Activated CD4-positive, alpha-beta T cell treated with anti-CD3 and anti-CD28 coated beads for 24 hours (primary cell): ENCODE measurements around the gene ARL6IP4.

Experiments
- DNase-seq, 2 donors: peaks; one replicate each; pipeline ENCODE4 v3.0.0-alpha.2; 2020; ENCODE audit warnings: low read depth in 2 of 2

Gene ARL6IP4

DNA sequence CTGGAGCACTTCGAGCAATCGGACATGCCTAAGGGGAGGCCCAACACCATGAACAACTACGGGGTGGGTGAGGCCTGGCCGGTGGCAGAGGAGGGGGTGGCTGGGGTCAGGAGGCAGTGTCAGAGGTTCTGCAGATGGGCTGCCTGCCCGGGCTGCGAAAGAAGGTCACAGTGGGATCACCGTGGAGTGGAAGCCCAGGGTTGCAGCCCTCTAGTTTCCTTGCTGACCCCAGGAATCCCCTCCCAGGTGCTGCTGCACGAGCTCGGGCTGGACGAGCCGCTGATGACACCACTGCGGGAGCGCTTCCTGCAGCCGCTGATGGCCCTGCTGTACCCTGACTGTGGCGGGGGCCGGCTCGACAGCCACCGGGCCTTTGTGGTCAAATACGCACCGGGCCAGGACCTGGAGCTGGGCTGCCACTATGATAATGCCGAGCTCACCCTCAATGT lies 1.9 kb upstream of the ARL6IP4 start:
- DNase-seq = no peak

DNA sequence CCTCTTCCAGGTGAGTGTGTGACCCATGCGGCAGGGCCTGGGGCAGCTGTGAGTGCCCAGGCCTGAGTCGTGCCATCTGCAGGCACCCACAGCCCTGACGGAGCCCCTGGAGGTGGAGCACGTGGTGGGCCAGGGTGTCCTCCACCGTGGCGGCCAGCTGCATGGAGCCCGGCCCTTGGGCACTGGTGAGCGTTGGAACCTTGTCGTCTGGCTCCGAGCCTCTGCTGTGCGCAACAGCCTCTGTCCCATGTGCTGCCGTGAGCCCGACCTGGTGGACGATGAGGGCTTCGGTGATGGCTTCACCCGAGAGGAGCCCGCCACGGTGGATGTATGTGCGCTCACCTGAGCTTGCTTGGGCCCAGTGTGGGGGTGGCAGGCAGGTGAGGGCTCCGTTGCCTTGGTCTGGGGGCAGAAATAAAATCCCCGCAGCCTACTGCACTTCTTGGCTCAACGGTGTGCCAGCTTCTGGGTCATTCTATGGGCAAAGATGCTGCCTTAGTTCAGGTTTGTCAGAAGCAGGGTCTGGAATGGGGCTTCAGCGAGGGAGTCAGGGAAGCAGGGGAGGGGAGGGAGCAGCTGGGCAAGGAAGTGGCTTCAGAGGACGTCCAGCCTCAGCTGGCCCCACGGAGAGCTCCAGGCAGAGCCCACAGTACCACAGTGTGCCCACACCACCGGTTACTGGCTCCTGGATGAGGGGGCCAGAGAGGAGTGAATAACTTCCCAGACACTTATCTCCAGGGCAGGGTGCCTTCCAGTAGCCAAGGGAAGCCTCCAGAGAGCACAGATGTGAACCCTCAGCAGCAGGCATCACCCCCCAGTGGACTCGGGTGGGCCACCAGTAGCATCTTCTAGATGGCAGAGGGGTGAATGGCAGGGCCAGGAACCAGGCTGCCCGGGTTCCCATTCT lies 1.2 kb upstream of the ARL6IP4 start:
- no peak for DNase-seq

DNA sequence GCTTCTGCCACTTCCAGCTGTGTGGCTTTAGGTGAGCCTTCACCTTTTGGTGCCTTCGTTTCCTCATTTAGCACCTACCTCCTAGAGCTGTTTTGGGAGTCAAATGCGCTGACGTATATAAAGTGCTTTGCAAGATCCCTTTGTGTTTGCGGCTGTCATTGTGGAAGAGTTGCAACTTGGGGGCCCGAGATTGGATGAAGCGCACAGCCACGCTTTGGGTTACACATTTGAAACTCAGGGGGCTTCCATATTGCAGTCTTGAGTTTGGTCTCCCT lies 636 bp upstream of the ARL6IP4 start:
- no peak for DNase-seq

DNA sequence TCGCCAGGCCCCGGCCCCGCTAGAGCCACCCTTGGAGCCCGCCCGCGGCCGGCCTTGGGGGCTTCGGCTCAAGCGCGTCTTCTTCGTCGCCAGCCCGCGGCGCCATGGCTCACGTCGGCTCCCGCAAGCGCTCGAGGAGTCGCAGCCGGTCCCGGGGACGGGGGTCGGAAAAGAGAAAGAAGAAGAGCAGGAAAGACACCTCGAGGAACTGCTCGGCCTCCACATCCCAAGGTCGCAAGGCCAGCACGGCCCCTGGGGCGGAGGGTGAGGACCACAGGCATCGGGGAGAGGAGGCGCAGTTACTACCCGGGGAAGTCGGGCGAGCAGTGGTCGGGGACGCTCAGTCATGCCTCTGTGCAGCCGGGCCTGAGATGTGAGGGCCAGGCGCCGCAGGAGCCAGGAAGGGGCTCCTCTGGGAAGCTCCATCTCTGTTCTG lies 573 bp downstream of the ARL6IP4 start:
- no peak for DNase-seq

DNA sequence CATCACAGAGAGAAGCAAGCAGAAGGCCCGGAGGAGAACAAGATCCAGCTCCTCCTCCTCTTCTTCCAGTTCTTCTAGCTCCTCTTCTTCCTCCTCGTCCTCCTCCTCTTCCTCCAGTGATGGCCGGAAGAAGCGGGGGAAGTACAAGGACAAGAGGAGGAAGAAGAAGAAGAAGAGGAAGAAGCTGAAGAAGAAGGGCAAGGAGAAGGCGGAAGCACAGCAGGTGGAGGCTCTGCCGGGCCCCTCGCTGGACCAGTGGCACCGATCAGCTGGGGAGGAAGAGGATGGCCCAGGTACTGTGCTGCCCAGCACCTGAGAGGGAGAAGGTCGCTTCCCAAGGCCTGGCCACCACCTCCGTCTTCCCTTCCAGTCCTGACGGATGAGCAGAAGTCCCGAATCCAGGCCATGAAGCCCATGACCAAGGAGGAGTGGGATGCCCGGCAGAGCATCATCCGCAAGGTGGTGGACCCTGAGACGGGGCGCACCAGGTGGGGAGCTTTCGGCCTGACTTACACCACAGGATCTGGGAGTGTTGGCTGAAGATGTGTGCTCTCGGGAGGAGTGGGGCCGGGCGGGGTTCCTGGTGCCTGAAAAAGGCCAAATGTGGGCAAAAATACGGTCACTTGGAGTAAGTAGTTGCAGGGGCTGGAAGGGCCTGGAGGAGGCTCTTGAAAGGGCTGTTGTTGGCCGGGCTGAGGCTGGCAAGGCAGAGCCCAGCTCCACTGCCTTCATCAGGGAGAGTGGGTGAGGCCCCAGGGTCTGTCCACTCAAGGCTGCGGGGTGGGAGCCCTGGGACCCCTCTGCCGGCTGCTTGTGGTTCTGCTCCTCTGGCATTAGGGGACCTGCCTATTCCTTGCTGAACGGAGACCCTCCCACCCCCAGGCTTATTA lies 1.4 kb downstream of the ARL6IP4 start:
- no peak for DNase-seq

DNA sequence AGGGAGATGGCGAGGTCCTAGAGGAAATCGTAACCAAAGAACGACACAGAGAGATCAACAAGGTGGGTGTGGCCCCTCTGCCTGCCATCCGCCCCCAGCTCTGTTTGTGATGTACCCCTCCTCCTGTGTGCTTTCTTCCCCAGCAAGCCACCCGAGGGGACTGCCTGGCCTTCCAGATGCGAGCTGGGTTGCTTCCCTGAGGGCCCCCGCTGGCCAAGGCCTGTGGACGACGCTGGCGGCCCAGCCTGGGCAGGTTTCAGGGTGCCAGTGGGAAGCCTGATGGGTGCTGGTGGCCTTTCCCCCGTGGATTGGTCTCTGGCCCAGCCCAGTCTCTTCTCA lies 2.0 kb downstream of the ARL6IP4 start:
- no peak for DNase-seq

DNA sequence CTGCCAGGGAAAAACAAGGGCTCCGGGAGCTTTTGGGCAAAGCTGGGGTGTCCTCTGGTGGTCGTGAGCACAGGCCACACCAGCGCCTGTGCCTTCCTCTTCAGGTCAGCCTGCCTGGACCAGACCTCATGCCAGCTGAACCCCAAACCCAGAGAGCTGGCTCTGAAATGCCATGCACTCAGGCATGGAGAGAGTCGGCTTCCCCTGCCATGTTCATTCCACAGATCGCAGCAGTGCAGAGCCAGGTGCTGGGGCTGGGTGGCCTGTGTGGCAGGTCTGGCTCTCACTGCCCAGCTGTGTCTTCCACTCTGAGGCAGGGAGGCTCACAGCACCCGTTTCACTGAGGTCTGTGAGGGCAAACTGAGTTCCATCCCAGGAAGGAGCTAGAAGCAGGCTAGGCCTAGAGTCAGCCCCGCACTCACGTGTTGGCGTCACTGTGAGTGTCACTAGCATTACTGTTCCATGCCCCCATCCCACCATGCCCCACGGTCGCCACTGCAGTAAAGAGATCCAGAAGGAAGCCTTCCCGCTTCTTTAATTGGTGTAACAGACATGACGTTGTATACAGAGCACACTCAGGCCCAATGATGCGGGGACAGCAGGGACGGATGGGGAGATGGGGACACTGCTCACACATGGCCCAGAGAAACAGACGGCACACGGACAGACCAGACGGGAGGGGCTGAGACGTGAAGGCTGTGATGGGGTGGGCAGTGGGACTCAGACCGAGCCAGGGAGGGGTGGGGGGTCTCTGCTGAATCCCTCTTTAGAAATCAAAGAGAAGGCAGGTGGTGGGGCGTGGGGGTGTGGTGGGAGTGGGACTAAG lies 2.7 kb downstream of the ARL6IP4 start:
- no peak for DNase-seq

DNA sequence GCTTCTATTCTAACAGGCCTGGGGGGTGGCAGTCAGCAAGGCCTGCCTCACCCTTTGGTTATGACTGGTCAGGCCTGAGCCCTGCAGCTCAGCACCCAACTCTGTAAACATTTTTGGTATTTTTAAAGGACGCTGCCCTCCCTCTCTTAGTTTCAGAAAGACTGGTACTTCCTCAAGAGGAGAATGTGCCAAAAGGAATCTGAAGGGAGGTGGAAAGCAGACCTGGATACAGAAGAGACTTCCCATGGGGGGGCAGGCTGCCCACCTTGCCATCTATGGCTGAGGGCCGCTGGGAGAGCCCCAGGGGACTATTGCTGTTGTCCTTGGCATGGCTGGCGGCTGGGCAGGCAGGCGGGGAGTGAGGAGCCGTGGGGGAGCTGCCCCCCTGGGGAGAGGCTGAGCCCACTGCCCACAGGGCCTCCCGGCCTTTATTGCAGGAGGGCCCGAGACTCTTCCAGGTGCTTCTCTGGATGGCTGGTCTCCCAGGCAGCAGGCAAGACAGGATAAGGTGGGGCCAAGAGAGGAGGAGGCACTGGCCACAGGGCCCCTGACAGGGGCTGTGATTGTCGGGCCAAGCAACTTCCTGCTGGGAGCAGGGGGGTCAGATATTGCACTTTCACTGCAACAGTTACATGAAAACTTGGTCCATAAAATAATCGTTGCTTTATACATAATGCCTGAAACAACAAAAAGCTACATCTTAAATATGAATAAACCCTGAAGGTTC lies 3.5 kb downstream of the ARL6IP4 start:
- DNase-seq = no peak

DNA sequence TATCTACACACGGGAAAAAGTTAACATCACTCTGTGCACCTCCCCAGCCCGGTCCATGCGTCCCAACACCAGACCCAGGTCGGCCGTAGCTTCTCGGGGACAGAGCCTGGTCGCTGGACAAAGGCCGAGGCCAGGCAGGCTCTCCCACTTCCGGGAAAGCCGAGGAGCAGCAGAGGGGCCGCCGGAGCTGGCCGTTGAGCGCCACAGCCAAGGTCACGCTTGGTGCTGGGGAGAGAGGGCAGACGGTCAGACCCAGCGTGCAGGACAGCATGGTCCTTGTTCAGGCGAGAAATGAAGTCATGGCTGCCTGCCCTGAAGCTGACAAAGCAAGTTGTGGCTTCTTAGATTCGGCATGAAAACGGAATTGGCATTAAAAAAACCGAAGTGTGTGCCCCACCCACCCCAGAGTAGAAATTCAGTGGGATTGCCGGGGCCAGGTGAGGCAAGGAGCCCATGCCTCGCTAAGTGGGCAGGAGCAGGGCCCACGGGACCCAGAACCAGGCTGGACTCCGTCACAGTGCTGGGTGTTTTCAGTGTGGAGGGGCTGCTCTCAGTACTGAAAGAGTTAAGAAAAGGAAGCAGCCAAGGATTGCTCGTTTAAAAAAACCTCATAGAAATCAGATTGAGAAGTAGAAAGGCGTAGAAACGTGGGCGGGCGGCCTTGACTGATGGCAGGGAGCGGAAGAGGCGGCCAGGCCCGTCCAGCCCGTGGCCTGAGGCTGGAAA lies 4.3 kb downstream of the ARL6IP4 start:
- no peak for DNase-seq

DNA sequence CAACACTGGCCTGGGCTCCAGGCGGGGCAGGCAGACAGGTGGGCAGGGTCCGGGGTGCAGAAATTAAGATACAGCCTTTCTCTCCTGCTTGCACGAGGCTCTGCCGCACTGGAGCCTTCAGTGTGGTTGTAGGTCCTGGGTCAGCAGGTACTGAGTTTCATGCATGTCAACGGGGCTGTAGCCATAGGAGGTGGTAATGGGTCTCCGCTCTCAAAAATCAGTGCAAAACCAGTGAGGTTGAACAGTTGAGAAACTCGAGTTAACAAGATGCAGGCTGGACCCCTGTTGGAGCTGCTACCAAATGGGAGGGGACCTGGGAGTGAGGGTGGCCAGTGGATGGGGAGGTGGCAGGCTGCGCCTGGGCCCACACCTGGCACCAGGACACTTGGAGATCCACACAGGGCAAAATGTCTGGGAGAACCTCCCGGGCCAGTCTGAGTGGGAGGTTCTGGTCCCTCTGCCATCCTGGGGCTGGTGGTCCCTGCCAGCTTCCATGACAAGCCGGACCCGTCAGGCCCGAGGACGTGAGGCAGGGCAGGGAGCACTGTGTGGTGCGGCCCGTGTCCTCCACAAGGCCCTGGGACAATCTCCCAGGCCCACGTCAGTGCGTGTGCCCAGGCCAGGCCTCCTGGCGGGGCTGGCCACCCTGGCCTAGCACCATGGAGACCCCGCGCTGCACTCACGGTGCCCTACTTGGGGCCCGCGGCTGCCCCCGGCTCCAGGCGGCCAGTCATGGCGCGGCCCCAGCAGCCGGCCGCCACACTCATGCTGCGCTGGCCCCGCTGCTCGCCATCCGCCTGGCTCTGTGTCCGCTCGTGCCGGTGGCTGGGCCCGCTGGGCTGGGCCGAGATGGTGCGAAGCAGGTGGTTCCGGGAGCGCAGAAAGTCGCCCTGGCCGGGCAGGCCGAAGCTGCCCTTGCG lies 5.1 kb downstream of the ARL6IP4 start:
- no peak for DNase-seq

DNA sequence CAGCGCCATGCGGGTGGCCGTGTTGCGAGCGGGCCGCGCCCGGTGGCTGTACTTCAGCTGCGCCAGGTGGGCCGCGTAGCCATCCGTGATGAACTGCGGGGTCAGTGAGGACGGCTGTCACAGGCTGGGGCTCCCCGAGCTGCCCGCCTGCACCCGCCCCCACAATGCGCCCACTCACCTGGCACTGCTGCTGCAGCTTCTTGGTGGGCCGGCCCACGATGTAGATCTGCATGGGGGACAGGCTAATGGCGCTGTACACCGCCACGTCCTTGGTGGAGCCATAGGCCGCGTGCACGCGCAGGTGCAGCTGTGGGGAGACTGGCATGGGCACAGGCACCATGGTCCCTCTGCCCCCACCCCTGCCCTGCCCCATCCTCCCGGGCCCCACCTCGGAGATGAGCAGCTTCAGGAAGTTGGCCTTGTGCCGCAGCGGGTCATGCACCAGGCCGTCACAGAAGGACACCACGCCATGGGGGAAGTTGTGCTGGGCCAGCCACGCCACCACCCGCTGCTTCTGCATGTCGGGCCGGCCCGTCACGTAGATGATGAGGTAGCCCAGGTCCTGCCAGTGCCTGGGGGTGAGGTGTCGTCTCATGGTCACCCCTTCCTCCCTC lies 5.9 kb downstream of the ARL6IP4 start:
- no peak for DNase-seq

DNA sequence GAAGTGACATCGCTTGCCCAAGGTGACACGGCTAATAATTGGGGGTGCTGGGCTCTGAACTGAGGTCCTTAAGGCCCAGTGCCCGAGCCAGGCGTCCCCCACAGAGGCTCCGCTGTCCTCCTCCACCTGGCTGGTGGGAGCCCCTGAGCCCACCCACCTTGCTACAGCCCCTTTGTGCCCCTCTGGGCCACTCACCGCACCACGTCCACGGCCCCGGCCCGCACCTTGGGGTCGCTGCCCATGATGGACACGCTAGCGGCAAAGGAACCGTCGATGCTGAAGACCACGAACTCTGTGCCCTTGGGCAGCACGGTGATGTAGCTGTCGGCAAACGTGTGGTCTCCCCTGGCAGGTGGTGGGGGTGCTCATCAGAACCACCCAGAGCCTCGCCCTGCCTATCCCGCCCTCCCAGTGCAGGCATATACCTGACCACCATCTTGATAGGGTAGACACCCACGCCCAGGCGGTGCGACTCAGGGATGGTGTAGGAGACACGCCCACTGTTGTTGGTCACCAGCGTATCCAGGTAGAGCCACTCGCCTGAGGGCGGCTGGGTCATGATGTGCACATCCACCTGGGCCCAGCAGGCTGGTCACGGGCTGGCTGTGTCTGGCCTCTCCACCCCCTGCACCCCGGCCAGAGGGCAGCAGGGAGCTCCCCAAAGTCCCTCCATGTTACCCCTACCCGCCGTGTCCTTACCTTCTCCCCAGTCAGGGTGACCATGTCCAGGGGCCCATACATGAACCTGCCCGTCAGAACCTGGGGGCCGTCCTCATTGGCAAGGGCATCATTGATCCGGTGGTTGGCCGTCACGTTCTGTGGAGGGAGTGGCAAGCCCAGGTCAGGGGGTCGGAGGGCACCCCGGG lies 6.8 kb downstream of the ARL6IP4 start:
- no peak for DNase-seq

DNA sequence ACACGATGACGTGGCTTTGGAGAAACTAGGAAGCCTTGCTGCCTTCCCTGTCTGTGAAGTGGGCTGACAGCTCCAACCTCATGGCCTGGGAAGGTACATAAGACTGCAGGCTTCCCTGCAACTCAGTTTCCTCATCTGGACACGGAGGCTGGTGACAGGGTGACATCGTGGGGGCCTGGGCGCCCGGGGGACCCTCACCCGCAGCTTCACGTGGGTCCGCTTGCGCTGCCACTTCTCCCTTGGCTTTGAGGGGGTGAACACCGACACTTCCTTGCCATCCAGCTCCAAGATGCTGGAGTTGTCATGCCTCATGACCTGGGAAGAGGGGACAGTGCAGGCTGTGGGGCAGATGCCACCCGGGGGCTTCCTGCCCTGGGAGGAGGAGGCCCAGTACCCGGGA lies 7.6 kb downstream of the ARL6IP4 start:
- no peak for DNase-seq

DNA sequence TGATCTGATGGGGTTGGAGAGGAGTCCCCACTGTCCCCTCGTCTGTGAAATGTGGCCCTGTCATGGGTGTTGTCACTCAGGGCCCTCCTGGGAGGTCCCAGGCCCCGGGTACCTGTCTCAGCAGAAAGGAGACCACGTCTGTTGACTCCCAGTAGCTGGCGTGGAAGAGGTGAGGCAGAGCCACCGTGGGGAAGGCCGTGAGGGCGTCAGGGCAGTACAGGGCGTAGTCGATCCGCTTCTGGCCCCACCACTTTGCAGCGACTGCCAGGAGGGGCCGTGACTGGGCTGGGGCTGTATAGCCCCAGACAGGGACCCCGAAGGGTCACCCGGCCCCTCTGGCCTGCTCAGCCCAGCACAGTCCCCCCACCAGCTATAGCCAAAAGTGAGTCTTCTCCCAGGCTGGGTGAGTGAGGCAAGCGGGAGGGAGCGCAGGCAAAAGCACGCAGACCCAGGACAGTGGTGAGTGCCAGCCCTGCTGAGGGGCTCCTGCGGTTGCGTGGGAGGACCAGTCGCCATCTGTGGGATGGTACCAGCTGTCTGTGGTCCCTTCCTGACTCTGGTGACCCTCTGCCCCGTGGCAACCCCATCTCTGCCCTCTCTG lies 8.2 kb downstream of the ARL6IP4 start:
- no peak for DNase-seq

DNA sequence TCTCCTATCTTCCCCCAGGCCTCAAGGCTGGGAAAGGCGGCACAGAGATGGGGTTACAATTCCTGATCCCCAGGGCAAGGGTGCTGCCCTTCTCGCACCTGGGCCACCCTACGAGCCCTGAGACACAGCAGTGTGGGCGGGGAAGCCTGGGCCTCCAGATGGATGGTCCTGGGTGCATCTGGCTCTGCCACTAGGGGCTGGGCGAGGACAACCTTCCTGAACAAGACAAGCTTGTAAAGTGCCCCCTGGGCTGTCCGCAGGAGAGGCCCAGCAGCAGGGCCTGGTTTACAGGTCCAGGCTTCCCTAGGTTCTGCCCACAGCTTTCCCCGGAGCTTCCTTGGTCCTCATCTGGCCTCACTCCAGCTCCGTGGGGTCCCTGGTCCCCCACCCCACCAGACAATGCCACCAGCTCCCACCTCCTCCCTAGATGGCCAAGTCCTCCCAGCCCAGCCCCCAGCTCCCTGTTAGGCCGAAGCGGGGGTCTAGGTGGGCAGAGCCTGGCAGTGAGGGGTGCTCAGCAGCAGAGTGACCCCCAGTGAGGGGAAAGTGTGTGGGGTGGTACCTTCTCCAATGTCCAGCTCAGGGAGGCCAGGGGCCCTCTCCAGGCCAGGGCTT lies 8.9 kb downstream of the ARL6IP4 start:
- no peak for DNase-seq

DNA sequence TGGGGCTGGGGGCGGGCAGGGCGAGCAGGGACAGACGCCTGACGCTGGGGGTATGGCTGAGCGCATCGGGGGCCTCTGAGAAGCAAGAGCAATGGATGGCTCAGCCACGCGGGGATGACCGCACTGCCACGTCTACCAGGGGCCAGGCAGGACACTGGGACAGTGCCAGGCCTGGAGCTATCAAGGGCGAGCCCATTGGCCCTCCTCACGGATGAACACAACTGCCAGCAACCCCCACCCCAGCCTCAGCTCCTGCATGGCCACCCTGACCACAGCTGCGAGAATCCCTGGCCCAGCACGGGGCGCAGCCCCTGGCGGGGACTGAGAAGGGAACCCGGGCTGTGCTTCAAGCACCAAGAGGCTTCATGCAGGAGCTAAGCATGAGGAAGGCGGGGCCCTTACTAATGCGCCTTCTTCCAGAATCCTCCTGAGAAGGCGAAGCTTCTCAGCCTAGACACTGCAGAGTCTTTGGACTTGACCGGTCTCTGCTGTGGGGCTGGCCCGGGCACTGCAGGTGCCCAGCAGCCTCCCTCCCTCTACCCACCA lies 9.5 kb downstream of the ARL6IP4 start:
- no peak for DNase-seq

DNA sequence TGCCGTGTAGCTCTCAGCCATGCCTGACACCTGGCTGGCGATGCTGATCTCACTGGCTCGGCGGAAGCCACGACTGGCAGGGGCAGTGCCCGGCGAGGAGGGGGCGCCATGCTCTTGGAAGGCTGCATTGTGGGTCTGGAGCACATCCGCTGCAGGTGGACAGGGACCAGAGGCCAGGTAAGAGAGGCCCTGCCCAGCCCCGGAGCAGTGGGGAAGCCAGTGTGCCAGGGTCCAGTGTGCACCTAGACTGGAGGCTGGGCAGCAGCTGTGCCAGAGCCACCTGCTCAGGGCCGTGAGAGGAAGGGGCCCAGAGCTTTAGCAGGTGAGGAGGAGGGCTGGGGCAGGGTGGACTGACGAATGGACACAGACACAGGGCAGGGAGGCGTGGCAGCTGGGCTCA lies 10.1 kb downstream of the ARL6IP4 start:
- no peak for DNase-seq
